HG03469 (cell line): Measurements from ENCODE around the gene CBR1.
"Not testable (repeated sequence)": the region's sequence is repeated elsewhere in the genome, so short reads cannot be mapped to it uniquely, and the experiment has no call there.

ENCODE experiments used
- ATAC-seq: cut with Tn5 transposase; IDR thresholded peaks from one replicate; pipeline ENCODE4 v1.9.1; 2021; ENCODE audit warnings: mild to moderate bottlenecking, moderate library complexity, moderate number of reproducible peaks; ENCODE audit not compliant: unreplicated experiment

Gene CBR1

DNA sequence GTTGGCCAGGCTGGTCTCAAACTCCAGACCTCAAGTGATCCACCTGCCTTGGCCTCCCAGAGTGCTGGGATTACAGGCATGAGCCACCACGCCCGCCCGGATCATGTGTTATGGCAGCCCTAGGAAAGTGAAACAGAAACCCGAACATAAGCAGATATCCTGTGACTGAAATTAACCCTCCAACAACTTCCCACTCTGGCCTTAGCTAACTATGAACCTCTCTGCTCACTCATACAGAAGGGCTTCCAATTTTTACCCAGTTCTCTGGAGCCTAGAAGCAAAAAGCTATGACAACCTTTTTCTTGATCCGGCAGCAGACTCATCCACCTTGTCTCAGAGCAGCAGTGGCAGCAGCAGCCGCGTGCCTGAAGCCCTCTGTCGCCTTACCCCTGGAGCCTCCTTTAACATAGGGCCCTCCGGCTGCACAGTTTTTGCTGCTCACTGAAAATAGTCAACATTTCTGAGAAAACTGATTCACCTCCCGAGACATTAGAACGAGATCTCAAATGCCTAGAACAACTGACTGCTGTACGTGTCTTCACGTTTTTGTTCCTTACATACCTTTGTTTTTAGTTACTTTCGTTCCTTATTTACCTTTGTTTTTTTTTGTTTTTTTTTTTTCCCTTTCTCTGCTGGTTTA is 9.3 kb downstream of the CBR1 start:
- ATAC-seq, result no peak

DNA sequence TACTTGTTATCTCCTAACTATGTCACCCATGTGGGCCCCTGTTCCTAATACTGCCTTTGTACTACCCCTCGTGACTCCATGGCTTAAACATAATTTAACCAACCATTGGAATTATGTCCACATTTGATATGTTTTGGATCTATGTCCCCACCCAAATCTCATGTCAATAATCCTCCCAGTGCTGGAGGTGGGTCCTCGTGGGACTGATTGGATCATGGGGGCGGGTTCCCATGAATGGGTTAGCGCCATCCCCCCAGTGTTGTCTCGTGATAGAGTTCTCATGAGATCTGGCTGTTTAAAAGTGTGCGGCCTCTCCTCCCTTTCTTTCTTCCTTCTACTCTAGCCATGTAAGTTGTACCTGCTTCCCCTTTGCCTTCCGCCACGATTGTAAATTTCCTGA is 9.8 kb downstream of the CBR1 start:
- ATAC-seq, result no peak

- ATAC-seq, result no peak
These were observed 10.6 kb downstream of the CBR1 start for GRCh38 chr21:36080386-36080785.

DNA sequence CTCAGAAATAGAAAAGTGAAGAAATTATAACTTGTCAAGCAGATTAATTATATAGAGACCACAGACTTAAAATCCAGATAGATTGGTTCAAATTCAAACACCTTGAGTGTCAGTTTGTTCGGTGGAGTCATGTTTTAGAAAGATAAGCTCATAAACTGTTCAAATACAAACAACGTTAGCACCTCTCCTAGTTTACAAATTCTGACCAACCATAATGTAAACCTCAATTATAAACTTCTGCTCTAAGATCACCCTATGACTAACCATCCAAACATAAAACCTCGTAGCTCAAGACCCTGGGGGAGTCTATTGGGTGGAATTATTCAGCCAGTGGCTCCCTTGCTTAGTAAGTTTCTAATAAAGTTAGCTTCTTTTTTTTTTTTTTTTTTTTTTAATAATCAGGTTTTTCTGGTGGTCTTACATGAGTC is 12.4 kb downstream of the CBR1 start:
- no peak for ATAC-seq

- ATAC-seq, result no peak
These were observed 17.7 kb downstream of the CBR1 start for GRCh38 chr21:36087362-36088138.

DNA sequence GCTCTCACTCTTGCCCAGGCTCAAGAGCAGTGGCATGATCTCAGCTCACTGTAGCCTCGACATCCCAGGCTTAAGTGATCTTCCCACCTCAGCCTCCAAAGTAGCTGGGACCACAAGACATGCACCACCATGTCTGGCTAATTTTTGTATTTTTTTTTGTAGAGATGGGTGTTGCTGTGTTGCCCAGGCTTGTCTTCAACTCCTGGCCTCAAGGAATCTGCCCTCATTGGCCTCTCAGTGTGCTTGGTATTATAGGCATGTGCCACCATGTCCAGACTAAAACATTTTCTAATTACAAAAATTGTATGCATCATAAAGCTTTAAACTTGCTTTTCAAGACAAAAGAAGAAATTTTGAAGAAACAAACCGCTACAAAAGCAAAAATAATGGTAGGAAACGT is 20.1 kb downstream of the CBR1 start:
- ATAC-seq, result no peak

DNA sequence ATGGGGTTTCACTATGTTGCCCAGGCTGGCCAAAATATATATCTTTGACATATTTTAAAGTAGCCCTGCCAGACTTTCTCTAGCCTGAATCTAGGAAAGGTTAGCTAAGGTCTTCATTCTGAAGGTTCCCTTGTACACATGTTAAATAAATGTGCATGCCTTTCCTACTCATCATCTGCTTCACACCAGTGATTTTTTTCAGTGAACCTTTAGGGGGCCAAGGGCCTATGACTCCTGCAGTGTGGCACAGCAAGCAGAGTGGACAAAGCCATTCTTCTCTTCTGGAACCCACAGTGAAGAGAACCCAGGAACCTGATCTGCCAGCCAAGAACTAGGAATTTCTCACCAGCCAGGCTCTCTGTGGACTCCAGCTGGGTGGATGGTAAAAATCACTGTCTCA is 22.9 kb downstream of the CBR1 start:
- ATAC-seq, result no peak

DNA sequence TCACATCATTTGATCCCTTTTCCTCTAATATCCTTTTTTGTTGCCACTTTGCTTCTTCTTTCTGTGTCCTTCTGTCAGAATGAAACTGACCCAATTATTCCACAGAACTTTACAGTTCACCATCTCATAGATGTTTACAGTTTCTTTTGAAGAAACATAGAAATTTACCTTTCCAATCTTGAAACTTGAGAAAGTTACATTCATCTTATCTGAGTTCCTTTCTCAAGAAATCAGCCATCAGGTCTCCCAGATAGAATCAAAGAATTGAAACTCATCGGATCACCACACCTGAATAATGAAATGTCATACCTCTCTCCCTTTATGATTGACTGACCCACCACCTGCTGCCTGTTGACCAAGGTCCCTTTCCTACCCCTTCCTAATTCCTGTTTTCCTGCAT is 23.7 kb downstream of the CBR1 start:
- no peak for ATAC-seq

DNA sequence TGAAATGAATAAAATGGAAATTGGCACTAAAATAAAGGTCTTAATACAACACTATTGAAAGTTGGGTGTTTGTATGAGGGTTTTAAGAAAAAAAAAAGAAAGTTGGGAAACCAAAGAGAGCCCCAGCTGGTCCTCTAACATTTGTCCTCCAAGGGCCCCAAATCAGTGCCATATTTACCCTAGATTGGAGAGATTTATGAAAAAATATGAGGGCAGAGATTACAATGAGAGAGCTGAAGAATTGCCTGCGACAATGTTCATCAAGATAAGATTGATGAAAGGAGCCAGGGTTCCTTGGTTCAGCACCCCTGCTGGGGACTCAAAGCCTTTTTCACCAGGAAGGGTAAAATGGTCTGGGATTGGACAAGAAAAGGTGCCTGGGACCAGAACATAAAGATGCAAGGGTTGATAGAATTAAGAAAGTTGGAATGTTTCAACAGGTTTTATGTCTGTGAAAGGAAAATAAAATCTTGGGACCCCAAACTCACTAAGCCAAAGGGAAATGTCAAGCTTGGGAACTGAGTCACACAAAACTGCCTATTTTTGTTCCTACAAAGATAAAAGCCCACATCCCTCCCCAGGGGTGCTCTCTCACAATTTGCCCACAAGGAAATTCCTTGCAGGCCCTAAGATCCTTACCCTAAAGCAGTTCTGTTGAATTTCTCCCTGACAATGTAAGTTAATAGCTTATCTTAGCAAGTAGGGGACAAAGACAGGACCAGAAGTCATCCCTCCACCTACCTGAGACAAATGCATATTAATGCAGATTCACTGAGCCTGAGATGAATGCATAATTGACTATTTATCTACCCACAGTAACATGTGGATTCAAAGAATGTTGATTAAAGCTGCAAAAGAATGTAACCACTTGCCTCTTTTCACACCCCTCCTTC is 26.8 kb downstream of the CBR1 start:
- no peak for ATAC-seq

GRCh38 chr21:36097427-36098181 is 27.8 kb downstream of the CBR1 start:
- peak; percentile 74 for ATAC-seq

- ATAC-seq, result no peak
These were observed 28.3 kb downstream of the CBR1 start for GRCh38 chr21:36098182-36098532.

- ATAC-seq, result no peak
These were observed 29.2 kb downstream of the CBR1 start for GRCh38 chr21:36099000-36099399.

DNA sequence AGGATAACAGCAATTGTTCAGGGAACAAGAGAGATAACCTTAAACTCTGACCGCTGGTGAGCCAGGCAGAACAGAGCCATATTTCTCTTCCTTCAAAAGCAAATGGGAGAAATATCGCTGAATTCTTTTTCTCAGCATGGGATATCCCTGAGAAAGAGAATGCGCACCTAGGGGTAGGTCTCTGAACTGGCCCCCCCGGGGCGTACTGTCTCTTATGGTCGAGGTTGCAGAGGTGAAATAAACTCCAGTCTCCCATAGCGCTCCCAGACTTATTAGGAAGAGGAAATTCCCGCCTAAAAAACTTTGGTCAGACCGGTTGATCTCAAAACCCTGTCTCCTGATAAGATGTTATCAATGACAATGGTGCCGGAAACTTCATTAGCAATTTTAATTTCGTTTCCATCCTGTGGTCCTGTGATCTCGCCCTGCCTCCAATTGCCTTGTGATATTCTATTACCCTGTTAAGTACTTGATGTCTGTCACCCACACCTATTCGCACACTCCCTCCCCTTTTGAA is 29.9 kb downstream of the CBR1 start:
- ATAC-seq, result not testable (repeated sequence)

DNA sequence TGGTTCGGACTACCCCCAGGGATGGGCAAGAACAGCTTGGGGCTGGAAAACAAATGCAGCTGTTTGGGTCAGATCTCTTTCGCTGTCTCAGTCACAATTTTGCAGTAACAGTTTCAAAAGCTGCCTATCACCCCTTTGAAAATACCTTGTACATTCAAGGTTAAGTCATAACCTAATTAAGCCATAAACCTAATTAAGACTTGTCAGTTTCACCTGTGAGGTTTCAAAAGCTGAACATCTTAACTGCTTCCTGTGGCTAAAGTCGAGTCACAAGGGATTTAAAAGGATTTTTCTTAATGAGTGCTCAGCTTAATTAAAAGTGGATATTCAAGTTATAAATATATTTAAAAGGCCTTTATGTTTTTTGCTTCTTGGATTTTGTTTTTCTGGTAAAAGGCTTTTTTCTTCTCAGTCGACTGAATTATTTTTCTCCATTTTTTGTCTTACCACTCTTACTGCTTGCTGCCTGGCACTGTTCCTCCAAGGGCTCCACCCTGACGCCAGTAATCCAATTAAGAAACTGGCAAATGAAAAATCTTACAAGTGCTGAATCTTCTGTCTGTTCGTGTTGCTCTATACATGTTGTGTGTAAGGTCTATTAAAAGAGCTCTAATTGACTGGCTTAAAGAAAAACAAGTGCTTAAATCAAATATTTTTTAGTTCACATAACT is 31.3 kb downstream of the CBR1 start:
- no peak for ATAC-seq

DNA sequence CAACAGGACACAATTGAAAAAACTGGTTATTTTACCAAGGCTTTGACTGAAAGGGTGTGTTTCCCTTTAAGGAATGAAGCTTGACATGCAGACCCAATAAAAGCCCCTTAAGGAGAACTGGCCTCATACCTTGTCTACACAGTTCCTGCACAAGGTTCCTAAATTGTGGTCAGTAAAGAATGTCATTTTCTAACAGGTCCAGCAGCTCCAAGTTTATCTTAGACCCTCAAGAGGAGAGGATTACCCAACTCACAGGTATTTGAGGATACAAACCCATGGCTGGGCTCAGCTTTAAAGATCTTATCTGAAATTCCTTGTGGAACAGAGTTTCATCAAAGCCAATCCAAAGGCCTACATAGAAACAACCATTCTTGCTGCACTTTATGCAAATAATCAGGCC is 33.6 kb downstream of the CBR1 start:
- no peak for ATAC-seq

- ATAC-seq, result no peak
These were observed 34.8 kb downstream of the CBR1 start for GRCh38 chr21:36104317-36105300.

DNA sequence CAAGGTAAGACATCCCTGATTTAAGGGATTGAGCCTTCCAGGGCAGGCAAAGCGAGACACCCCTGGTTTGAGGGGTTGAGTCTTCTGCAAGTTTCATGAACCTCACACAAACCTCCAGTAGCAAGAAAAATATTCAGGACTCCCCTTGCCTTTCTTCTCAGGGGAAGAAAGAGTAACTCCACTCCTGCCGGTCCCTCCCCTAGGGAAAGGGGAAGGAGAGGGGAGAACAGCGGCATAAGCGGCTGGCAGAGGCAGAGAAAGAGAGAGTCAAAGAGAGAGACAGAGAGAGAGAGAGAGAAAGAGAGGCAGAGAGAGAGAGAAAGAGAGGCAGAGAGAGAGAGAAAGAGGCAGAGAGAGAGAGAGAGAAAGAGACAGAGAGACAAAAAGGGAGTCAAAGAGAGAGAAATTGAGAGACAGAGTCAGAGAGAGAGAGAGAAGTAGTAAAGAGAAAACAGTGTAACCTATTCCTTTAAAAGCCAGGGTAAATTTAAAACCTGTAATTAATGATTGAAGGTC is 35.6 kb downstream of the CBR1 start:
- ATAC-seq, result no peak

DNA sequence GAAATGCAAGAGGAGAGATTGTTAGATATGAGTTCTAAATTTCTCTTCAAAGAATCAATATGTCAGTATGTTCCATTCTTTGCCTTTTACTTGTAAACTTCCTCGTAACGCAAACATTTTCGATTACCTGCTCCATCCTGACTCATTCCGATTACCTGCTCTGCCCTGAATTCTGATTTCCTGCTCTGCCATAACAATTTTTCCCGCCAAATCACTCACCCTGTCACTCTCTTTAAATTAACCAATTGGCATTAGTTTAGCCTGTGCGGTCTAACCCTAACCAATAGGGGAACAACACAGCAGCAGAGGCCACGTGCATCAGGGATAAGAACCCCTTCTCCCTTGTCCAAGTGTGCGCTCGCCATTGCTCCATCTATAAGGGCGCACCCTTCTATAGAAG is 40.0 kb downstream of the CBR1 start:
- no peak for ATAC-seq

GRCh38 chr21:36111238-36111637 is 41.4 kb downstream of the CBR1 start:
- ATAC-seq, result no peak
